CD4-positive, alpha-beta T cell treated with Interferon gamma for 1 hour (primary cell): ENCODE data around the gene FBN3.

Experiments
- DNase-seq: peaks from one replicate; pipeline ENCODE4 v3.0.0-alpha.2; 2020

FBN3 gene

GRCh38 chr19:8148410-8149260 is 757 bp downstream of the FBN3 start:
- DNase-seq: no peak

GRCh38 chr19:8148088-8148409 is 1.3 kb downstream of the FBN3 start:
- DNase-seq: no peak

GRCh38 chr19:8147582-8147978 is 1.8 kb downstream of the FBN3 start:
- no peak for DNase-seq

GRCh38 chr19:8146877-8147581 is 2.4 kb downstream of the FBN3 start:
- no peak for DNase-seq

GRCh38 chr19:8144273-8144995 is 5.0 kb downstream of the FBN3 start:
- DNase-seq: no peak

- DNase-seq: no peak
Observed at GRCh38 chr19:8143041-8143440, 6.4 kb downstream of the FBN3 start.

- DNase-seq: no peak
Observed at GRCh38 chr19:8142513-8142900, 6.9 kb downstream of the FBN3 start.

GRCh38 chr19:8141726-8142512 is 7.5 kb downstream of the FBN3 start:
- no peak for DNase-seq

- DNase-seq: no peak
Observed at GRCh38 chr19:8138201-8138600, 11.2 kb downstream of the FBN3 start.

- no peak for DNase-seq
Observed at GRCh38 chr19:8137425-8137824, 12.0 kb downstream of the FBN3 start.

GRCh38 chr19:8135946-8136618 is 13.3 kb downstream of the FBN3 start:
- DNase-seq: no peak

- DNase-seq: no peak
Observed at GRCh38 chr19:8132858-8133458, 16.4 kb downstream of the FBN3 start.

- no peak for DNase-seq
Observed at GRCh38 chr19:8131517-8131916, 17.9 kb downstream of the FBN3 start.

GRCh38 chr19:8129061-8129618 is 20.3 kb downstream of the FBN3 start:
- DNase-seq: no peak

GRCh38 chr19:8128551-8128950 is 20.8 kb downstream of the FBN3 start:
- no peak for DNase-seq

GRCh38 chr19:8127311-8127710 is 22.1 kb downstream of the FBN3 start:
- no peak for DNase-seq

- DNase-seq: no peak
Observed at GRCh38 chr19:8126511-8126910, 22.9 kb downstream of the FBN3 start.

- no peak for DNase-seq
Observed at GRCh38 chr19:8126008-8126407, 23.4 kb downstream of the FBN3 start.

GRCh38 chr19:8123683-8124082 is 25.7 kb downstream of the FBN3 start:
- no peak for DNase-seq

GRCh38 chr19:8120636-8121480 is 28.5 kb downstream of the FBN3 start:
- DNase-seq: no peak

- DNase-seq: no peak
Observed at GRCh38 chr19:8117991-8118390, 31.4 kb downstream of the FBN3 start.
